ENCODE data around the gene KCP. TPM values are rescaled to one million over a fixed set of nuclear protein-coding genes. Genes with fewer than 3 reads are reported as not detected.
"Not testable (repeated sequence)": the region's sequence is repeated elsewhere in the genome, so short reads cannot be mapped to it uniquely, and the experiment has no call there.

KCP gene
- total RNA-seq, 2 experiments from 2014 or later, result 0.20 to 0.52 TPM

GRCh38 chr7:128944487-128945236 lies 34.2 kb upstream of the KCP start:
- CTCF ChIA-PET, result interaction anchor here (0.7 kb wide), 2 partner anchors 61 to 274 kb away, joined by 3 read pairs; no protein-coding TSS in a partner anchor
- peaks cover 19% of the 10 kb centered on the region for H3K4me1 Mint-ChIP-seq
- no peaks in the 10 kb centered on the region for H3K9me3 Mint-ChIP-seq (ENCODE audit: low read depth)
- no peak overlapping the region for H3K4me3 Mint-ChIP-seq
- no peak overlapping the region for H3K27ac Mint-ChIP-seq
- DNase-seq, result no peak
- ATAC-seq, result no peak
- H3K27me3 Mint-ChIP-seq, result no peaks in the 10 kb centered on the region
- no peaks in the 10 kb centered on the region for H3K36me3 Mint-ChIP-seq

- not testable (repeated sequence) for ATAC-seq; H3K9me3 Mint-ChIP-seq (ENCODE audit: low read depth); H3K36me3 Mint-ChIP-seq; H3K4me3 Mint-ChIP-seq; H3K27me3 Mint-ChIP-seq; H3K27ac Mint-ChIP-seq; DNase-seq
- peaks cover 26% of the 10 kb centered on the region for H3K4me1 Mint-ChIP-seq
- CTCF ChIA-PET, result interaction anchor here (0.7 kb wide), 1 partner anchor 148 kb away, joined by 3 read pairs; no protein-coding TSS in a partner anchor
Observed at GRCh38 chr7:128943251-128943650, 32.7 kb upstream of the KCP start.

GRCh38 chr7:128941946-128942526 lies 31.5 kb upstream of the KCP start:
- ATAC-seq, result no peak
- no peaks in the 10 kb centered on the region for H3K36me3 Mint-ChIP-seq
- peaks cover 9% of the 10 kb centered on the region for H3K27me3 Mint-ChIP-seq
- no peak for DNase-seq
- H3K4me3 Mint-ChIP-seq, result no peak overlapping the region
- H3K27ac Mint-ChIP-seq, result no peak overlapping the region
- CTCF ChIA-PET, result no interaction called here
- H3K4me1 Mint-ChIP-seq, result peaks cover 31% of the 10 kb centered on the region
- no peaks in the 10 kb centered on the region for H3K9me3 Mint-ChIP-seq (ENCODE audit: low read depth)

- DNase-seq, result no peak
- H3K4me3 Mint-ChIP-seq, result peak overlapping the region; percentile 84
- H3K27ac Mint-ChIP-seq, result peak overlapping the region; percentile 86
- H3K36me3 Mint-ChIP-seq, result no peaks in the 10 kb centered on the region
- no peaks in the 10 kb centered on the region for H3K9me3 Mint-ChIP-seq (ENCODE audit: low read depth)
- CTCF ChIA-PET, result interaction anchor here (0.7 to 1.1 kb wide), 3 partner anchors 8 to 222 kb away, joined by 3 read pairs; no protein-coding TSS in a partner anchor
- ATAC-seq, result no peak
- H3K27me3 Mint-ChIP-seq, result peaks cover 13% of the 10 kb centered on the region
- H3K4me1 Mint-ChIP-seq, result peaks cover 34% of the 10 kb centered on the region
Observed at GRCh38 chr7:128941323-128941890, 30.9 kb upstream of the KCP start.

GRCh38 chr7:128940494-128941322 lies 30.2 kb upstream of the KCP start:
- Mint-ChIP-seq H3K9me3 (ENCODE audit: low read depth) (no peaks in the 10 kb centered on the region), H3K4me1 (peaks cover 34% of the 10 kb centered on the region), H3K4me3 (peak overlapping the region; percentile 84), H3K27me3 (peaks cover 15% of the 10 kb centered on the region), H3K36me3 (no peaks in the 10 kb centered on the region), H3K27ac (peak overlapping the region; percentile 86)
- CTCF ChIA-PET, result interaction anchor here (0.7 to 1.9 kb wide), 5 partner anchors 9 to 223 kb away, joined by 3 to 7 read pairs (median 3); no protein-coding TSS in a partner anchor
- DNase-seq, result peak; percentile 66
- ATAC-seq, result peak; percentile 50

- Mint-ChIP-seq H3K27ac (peak overlapping the region; percentile 86), H3K4me3 (peak overlapping the region; percentile 84), H3K9me3 (ENCODE audit: low read depth) (no peaks in the 10 kb centered on the region), H3K4me1 (peaks cover 34% of the 10 kb centered on the region), H3K27me3 (peaks cover 15% of the 10 kb centered on the region), H3K36me3 (no peaks in the 10 kb centered on the region)
- no peak for DNase-seq
- CTCF ChIA-PET, result interaction anchor here (0.9 to 1.9 kb wide), 4 partner anchors 18 to 151 kb away, joined by 3 to 7 read pairs (median 4); no protein-coding TSS in a partner anchor
- no peak for ATAC-seq
Observed at GRCh38 chr7:128939861-128940410, 29.4 kb upstream of the KCP start.

- Mint-ChIP-seq H3K4me3 (peak overlapping the region; percentile 84), H3K9me3 (ENCODE audit: low read depth) (no peaks in the 10 kb centered on the region), H3K27ac (peak overlapping the region; percentile 86), H3K4me1 (peaks cover 35% of the 10 kb centered on the region), H3K36me3 (no peaks in the 10 kb centered on the region), H3K27me3 (peaks cover 15% of the 10 kb centered on the region)
- DNase-seq (no peak), ATAC-seq (no peak)
- CTCF ChIA-PET, result interaction anchor here (0.9 to 1.9 kb wide), 4 partner anchors 17 to 152 kb away, joined by 3 to 7 read pairs (median 4); no protein-coding TSS in a partner anchor
Observed at GRCh38 chr7:128939075-128939860, 28.8 kb upstream of the KCP start.

- no peaks in the 10 kb centered on the region for H3K9me3 Mint-ChIP-seq (ENCODE audit: low read depth)
- CTCF ChIA-PET, result interaction anchor here (1.1 to 1.9 kb wide), 4 partner anchors 9 to 153 kb away, joined by 3 to 6 read pairs (median 4); no protein-coding TSS in a partner anchor
- DNase-seq (no peak), ATAC-seq (peak; percentile 9)
- no peaks in the 10 kb centered on the region for H3K36me3 Mint-ChIP-seq
- H3K4me3 Mint-ChIP-seq, result peak overlapping the region; percentile 84
- H3K27me3 Mint-ChIP-seq, result peaks cover 15% of the 10 kb centered on the region
- H3K4me1 Mint-ChIP-seq, result peaks cover 37% of the 10 kb centered on the region
- peak overlapping the region; percentile 67 for H3K27ac Mint-ChIP-seq
Observed at GRCh38 chr7:128938544-128939074, 28.1 kb upstream of the KCP start.

- Mint-ChIP-seq H3K27me3 (peaks cover 15% of the 10 kb centered on the region), H3K4me1 (peaks cover 44% of the 10 kb centered on the region), H3K27ac (peak within 1 kb of the TSS; percentile 67), H3K36me3 (peaks cover 1% of the 10 kb centered on the region), H3K9me3 (ENCODE audit: low read depth) (no peaks in the 10 kb centered on the region), H3K4me3 (peak within 1 kb of the TSS; percentile 84)
- no peak for DNase-seq
- peak; percentile 45 for ATAC-seq
- CTCF ChIA-PET, result interaction anchor here (0.9 to 1.4 kb wide), 3 partner anchors 10 to 154 kb away, joined by 3 to 6 read pairs (median 4); no protein-coding TSS in a partner anchor
Observed at GRCh38 chr7:128937647-128938543, 27.4 kb upstream of the KCP start, which contains the start of gene IRF5. Gene IRF5 (plus strand): TSS chr7:128937927. CDS start chr7:128942082, 4,155 bp downstream.

- Mint-ChIP-seq H3K9me3 (ENCODE audit: low read depth) (no peaks in the 10 kb centered on the region), H3K27ac (no peak overlapping the region), H3K4me3 (peak overlapping the region; percentile 84), H3K36me3 (peaks cover 1% of the 10 kb centered on the region), H3K4me1 (peaks cover 46% of the 10 kb centered on the region), H3K27me3 (peaks cover 15% of the 10 kb centered on the region)
- no peak for ATAC-seq
- CTCF ChIA-PET, result interaction anchor here (0.8 to 1.4 kb wide), 3 partner anchors 133 to 154 kb away, joined by 3 to 6 read pairs (median 4); no protein-coding TSS in a partner anchor
- DNase-seq, result no peak
Observed at GRCh38 chr7:128937271-128937646, 26.8 kb upstream of the KCP start.

GRCh38 chr7:128936798-128937197 lies 26.3 kb upstream of the KCP start:
- Mint-ChIP-seq H3K36me3 (peaks cover 1% of the 10 kb centered on the region), H3K27ac (no peak overlapping the region), H3K4me3 (peak overlapping the region; percentile 84), H3K9me3 (ENCODE audit: low read depth) (no peaks in the 10 kb centered on the region), H3K27me3 (peaks cover 15% of the 10 kb centered on the region), H3K4me1 (peaks cover 46% of the 10 kb centered on the region)
- DNase-seq (no peak), ATAC-seq (no peak)
- CTCF ChIA-PET, result interaction anchor here (0.8 kb wide), 1 partner anchor 155 kb away, joined by 4 read pairs; no protein-coding TSS in a partner anchor
